GM18505 (cell line): ENCODE measurements around the gene TRA2A.

Experiments
- ATAC-seq: cut with Tn5 transposase; IDR thresholded peaks from one replicate; pipeline ENCODE4 v1.9.1; 2021; ENCODE audit not compliant: unreplicated experiment
- POLR2A ChIP-seq: IDR thresholded peaks from 4 replicates; pipeline ENCODE4 v1.6.1; 2011; ENCODE audit warnings: borderline replicate concordance; ENCODE audit not compliant: insufficient read depth, insufficient read length; ENCODE audit errors: extremely low read depth

TRA2A gene

GRCh38 chr7:23482686-23483085 lies 49.1 kb downstream of the TRA2A start:
- TF ChIP-seq POLR2A: no peak
- ATAC-seq: no peak

GRCh38 chr7:23477962-23478866 lies 53.6 kb downstream of the TRA2A start:
- no peak for TF ChIP-seq POLR2A
- no peak for ATAC-seq

DNA sequence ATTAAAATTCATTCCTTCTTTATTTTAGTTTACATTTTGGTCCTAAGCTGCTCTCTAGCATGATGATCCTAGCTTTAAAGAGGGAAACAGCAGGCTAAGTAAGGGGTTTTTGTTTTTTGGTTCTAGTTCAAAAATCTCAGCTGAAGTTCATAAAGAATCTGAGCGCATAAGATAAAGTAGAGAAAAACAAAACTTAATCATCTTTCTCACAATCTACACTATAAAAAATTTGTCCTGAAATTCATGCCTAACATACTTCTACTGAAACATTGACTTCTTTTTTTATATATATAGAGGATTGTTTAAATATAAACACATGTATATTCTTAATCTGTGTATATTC lies 54.7 kb downstream of the TRA2A start:
- no peak for TF ChIP-seq POLR2A
- ATAC-seq: no peak

DNA sequence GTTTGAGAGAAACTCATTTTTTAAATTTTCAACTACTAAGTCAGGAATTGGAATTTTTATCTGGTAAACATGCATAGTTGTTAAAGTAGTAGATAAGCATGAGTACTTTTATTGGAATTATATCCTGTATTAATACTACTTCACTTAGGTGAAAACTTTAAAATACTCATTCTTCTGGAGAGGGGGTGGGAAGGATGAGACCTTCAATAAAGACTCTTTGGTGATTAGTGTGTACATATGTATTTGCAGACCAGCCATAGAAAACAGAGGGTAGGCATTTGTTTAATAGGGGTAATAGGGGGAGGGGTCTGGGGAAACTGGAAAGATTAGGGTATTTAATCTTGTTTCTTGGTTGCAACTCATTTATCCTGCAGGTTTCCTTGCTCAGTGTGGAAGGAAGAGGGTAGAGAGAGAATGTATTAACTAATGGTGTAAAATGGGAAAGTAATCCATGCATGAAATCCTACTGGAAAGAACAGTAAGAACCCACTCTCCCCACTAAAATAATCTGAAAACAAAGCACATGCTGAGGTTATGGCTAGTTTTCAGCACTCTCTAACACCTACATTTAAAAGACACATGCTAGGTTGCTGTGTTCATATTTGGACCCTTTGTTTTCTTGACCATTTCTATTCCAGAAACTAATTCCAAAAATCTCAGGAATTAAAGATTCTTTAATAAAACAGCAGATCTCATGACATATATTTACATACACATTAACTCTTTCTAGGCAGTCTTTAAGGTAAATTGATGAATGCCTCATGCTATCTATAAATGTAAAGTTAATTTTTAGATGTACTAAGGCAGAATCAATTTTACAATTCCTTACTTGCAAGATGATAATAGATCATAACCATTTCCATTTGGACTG lies 55.3 kb downstream of the TRA2A start:
- no peak for ATAC-seq
- no peak for TF ChIP-seq POLR2A

- ATAC-seq: no peak
- TF ChIP-seq POLR2A: no peak
Observed at GRCh38 chr7:23475576-23475839, 56.3 kb downstream of the TRA2A start.

- TF ChIP-seq POLR2A: no peak
- no peak for ATAC-seq
Observed at GRCh38 chr7:23474829-23475575, 56.8 kb downstream of the TRA2A start.

- peak; percentile 93 for TF ChIP-seq POLR2A
- peak; percentile 58 for ATAC-seq
Observed at GRCh38 chr7:23474094-23474828, 57.5 kb downstream of the TRA2A start.

GRCh38 chr7:23473844-23474093 lies 58.0 kb downstream of the TRA2A start:
- no peak for ATAC-seq
- no peak for TF ChIP-seq POLR2A

DNA sequence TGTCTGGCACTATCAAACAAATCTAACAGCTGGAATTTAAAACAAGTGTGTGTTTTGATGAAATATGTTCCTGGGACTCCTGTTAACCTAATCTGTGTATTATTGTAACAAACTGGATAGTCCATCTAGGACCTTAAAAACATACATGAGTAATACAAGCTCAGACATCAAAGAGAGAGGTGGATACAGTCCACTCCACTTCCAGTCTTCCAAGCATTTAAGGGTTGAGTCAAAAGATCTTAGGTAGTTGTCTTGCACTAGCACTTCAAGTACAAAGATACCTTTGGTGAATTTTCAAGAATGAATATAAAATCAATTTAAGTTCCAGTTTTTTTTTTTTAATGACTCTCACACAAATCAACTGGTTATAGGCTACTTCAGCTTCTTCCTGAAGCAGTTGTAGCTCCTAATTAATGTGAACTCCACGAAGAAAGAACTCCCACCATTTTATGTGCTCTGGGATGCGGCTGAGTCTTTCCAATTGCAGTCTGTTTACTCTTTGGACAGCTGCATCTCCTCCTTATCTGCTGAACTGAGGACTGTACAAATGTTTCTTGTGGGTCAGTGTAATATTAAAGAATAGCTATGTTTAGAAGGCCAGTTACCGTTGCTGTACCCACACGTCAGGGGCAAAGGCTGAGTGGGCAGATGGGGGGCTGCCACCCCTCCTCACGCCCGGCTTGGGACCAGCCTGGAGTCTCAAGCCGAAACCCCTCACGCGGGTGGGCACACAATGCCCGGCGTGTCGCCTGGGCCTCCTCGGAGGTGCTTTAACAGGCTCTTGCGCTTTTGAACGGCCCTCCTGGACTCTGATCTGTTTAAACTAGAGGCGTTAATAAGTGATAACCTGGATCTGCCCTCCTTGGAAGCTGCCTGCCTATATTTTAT lies 58.6 kb downstream of the TRA2A start:
- no peak for ATAC-seq
- TF ChIP-seq POLR2A: no peak

GRCh38 chr7:23472556-23472955 lies 59.2 kb downstream of the TRA2A start:
- no peak for ATAC-seq
- TF ChIP-seq POLR2A: no peak

GRCh38 chr7:23472046-23472445 lies 59.7 kb downstream of the TRA2A start:
- peak; percentile 1 for TF ChIP-seq POLR2A
- ATAC-seq: no peak
